GM18520 (cell line): ENCODE results near the gene SLC39A7.

ENCODE experiments used
- ATAC-seq: cut with Tn5 transposase; IDR thresholded peaks from one replicate; pipeline ENCODE4 v1.9.1; 2021; ENCODE audit not compliant: unreplicated experiment

Gene SLC39A7

GRCh38 chr6:33170176-33171015 is 30.3 kb upstream of the SLC39A7 start:
- ATAC-seq: no peak

- no peak for ATAC-seq
Observed at GRCh38 chr6:33171016-33171879, 29.4 kb upstream of the SLC39A7 start.

DNA sequence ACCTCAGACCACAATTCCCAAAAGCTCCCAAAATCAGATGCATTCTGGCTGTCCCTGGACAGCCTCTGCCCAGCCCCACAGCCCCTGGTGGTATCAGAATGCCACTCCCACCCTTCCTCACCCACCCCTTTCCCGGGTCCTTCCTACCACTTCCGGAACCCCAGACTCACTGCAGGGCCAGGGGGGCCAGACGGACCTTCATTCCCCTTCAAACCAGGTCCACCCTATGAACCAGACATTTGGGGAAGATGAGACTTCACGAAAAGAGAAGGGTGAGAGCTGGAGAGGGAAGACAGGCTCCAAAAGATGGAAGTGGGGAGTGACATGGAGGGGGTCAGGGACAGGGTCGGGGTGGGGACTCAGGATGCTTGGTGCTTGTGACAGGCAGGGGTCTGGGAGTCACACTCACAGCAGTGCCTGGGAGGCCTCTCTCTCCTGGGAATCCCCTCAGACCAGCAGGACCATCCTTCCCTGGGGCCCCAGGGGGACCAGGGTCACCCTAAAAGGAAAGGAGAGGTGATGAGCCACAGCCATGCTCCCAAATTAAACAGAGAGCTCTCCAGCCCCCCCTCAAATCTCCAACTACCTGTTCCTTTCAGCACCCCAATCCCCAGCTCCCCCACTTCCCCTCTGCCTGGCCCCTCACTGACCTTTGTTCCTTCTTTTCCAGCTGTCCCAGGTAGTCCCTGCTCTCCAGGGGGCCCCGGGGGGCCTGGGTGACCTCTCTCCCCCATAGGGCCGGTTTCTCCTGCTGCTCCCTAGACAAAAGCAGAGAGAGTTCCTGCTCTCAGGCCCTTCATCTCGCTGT is 28.6 kb upstream of the SLC39A7 start:
- no peak for ATAC-seq

GRCh38 chr6:33172688-33173534 is 27.8 kb upstream of the SLC39A7 start:
- no peak for ATAC-seq

GRCh38 chr6:33173535-33174180 is 27.0 kb upstream of the SLC39A7 start:
- ATAC-seq: no peak

DNA sequence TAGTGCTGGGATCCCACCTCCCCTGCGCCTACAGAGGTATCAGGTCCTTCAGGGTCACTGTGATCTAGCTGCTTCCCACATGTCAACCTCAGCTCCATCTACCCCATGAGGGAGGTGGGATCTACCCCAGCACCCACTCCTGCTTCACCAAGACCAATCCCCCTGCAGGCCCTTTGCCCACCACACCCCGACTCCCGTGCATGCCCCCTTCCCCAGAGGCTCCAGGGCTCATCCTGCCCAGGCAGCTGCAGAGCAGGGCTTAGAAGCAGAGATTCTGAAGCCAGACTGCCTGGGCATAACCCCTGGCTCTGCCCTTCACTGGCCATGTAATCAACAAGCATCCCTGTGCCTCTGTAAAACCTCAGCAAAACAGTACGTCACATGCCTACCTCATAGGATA is 25.9 kb upstream of the SLC39A7 start:
- ATAC-seq: no peak

- no peak for ATAC-seq
Observed at GRCh38 chr6:33175436-33176069, 25.1 kb upstream of the SLC39A7 start.

DNA sequence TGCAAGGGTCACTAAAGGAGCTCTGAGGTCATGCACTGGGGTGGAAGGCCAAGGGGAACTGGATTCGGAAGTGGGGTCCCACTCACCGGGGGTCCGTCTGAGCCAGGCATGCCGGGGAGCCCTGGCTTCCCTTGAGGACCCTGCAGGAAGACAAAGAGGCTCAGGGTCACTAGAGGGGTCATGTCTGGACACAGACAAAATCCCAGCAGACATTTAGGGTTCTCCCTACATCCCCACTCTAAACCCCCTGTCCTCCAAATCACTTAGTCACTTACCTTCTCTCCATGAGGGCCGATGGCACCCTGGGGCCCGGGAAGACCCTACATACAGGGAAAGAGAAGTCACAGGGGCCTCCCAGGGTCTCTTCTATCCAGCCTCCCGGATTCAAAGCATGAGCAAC is 23.8 kb upstream of the SLC39A7 start:
- no peak for ATAC-seq

GRCh38 chr6:33177552-33178446 is 22.9 kb upstream of the SLC39A7 start:
- no peak for ATAC-seq

GRCh38 chr6:33178755-33179475 is 21.8 kb upstream of the SLC39A7 start:
- no peak for ATAC-seq

DNA sequence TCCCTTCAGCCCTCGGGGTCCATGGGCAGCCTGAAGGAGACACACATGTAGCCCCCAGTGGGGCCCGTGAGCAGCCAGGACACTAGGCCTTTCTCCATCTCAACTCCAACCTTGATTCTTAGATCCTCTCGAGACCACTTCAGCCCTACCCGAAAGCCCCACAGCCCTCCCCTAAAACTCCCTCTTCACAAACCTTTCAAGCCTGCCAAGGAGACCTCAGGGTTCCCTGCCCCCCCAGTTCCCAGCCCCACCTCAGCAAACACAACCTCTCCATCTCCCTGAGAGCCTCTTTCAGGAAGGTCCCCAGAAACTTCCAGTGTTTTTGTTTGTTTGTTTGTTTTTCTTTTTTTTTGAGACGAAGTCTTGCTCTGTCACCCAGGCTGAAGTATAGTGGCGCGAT is 19.5 kb upstream of the SLC39A7 start:
- no peak for ATAC-seq

- ATAC-seq: no peak
Observed at GRCh38 chr6:33183071-33183683, 17.5 kb upstream of the SLC39A7 start.

- no peak for ATAC-seq
Observed at GRCh38 chr6:33185190-33185589, 15.5 kb upstream of the SLC39A7 start.

DNA sequence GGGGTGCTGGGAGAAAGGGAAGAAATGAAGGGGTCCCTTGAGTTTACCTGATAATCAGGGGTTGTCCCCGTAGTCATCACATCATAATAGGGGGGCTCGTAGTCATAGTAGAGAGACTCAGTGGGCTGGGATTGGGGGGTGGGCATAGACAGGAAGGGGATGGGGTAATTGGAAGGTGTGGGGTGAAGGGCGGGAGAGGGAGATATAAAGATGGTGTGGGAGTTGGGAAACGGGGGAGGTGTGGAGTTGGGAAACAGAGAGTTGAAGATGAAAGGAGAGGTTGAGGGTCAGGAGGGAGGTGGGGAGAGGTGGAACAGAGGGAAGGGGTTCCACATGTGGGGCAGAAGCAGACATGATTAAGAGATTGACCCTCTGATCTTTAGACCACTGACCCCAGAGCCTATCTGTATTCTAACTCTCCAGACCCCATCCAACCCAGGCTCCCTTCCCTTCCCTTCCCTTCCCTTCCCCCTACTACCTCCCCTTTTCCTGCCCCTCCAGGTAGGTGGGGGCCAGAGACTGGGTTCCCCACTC is 14.9 kb upstream of the SLC39A7 start:
- no peak for ATAC-seq

GRCh38 chr6:33187809-33188208 is 12.9 kb upstream of the SLC39A7 start:
- no peak for ATAC-seq

DNA sequence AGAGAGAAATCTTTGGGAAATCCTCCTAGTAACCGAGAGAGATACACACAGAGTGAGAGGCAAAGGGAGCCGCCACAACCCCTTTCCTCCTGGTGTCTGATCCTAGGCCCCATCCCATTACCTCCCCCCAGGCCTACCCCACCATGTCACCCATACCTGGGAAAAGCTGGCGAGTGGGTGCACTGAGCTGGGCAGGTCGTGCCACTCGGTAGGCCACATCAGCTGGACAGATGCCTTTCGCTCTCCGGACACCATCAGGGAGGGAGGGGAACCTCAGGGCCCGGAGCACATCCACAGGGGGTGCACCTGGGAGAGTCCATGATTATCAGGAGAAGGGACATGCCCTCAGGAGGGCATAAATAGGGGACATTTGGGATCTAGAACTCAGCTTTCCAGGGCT is 11.5 kb upstream of the SLC39A7 start:
- ATAC-seq: no peak
